GM18502 (cell line): ENCODE measurements around the gene SLC39A2.
"Not testable (repeated sequence)": the region's sequence is repeated elsewhere in the genome, so short reads cannot be mapped to it uniquely, and the experiment has no call there.

Source experiments
- ATAC-seq: cut with Tn5 transposase; IDR thresholded peaks from one replicate; pipeline ENCODE4 v1.9.1; 2021; ENCODE audit warnings: mild to moderate bottlenecking; ENCODE audit not compliant: unreplicated experiment, poor library complexity

The SLC39A2 gene

GRCh38 chr14:21023817-21024584, 24.9 kb downstream of the SLC39A2 start:
- ATAC-seq, result no peak

GRCh38 chr14:21024585-21025370, 25.7 kb downstream of the SLC39A2 start, which contains the start of gene NDRG2:
TSS of gene NDRG2 (minus strand) at chr14:21025061. CDS start at chr14:21023315, 1,746 bp downstream.
- no peak for ATAC-seq

GRCh38 chr14:21025371-21026273, 26.5 kb downstream of the SLC39A2 start:
- ATAC-seq, result no peak

GRCh38 chr14:21026274-21026987, 27.3 kb downstream of the SLC39A2 start:
- no peak for ATAC-seq

- ATAC-seq, result no peak
Measured at GRCh38 chr14:21026988-21027315, 27.9 kb downstream of the SLC39A2 start.

GRCh38 chr14:21029917-21030316, 30.8 kb downstream of the SLC39A2 start, which contains the start of gene TPPP2:
TSS of gene TPPP2 (plus strand) at chr14:21030217. CDS start at chr14:21030582, 365 bp downstream.
- no peak for ATAC-seq

GRCh38 chr14:21030531-21030930, 31.4 kb downstream of the SLC39A2 start:
- no peak for ATAC-seq

- ATAC-seq, result no peak
Measured at GRCh38 chr14:21032326-21033132, 33.4 kb downstream of the SLC39A2 start.

GRCh38 chr14:21033133-21033698, 34.1 kb downstream of the SLC39A2 start:
- ATAC-seq, result no peak

- no peak for ATAC-seq
Measured at GRCh38 chr14:21034707-21035106, 35.6 kb downstream of the SLC39A2 start, which contains the start of gene RNASE13. TSS of gene RNASE13 (minus strand) at chr14:21034807. CDS start at chr14:21034288, 519 bp downstream.

- ATAC-seq, result no peak
Measured at GRCh38 chr14:21036751-21037150, 37.7 kb downstream of the SLC39A2 start.

GRCh38 chr14:21037156-21037555, 38.1 kb downstream of the SLC39A2 start:
- ATAC-seq, result no peak

- no peak for ATAC-seq
Measured at GRCh38 chr14:21038441-21039422, 39.6 kb downstream of the SLC39A2 start.

GRCh38 chr14:21039585-21040369, 40.7 kb downstream of the SLC39A2 start:
- no peak for ATAC-seq

GRCh38 chr14:21040370-21040925, 41.4 kb downstream of the SLC39A2 start:
- no peak for ATAC-seq

- ATAC-seq, result not testable (repeated sequence)
Measured at GRCh38 chr14:21040941-21041340, 41.8 kb downstream of the SLC39A2 start.
